NOMO-1 (cell line): ENCODE measurements around the gene CDC14A.
"Not testable (repeated sequence)": the region's sequence is repeated elsewhere in the genome, so short reads cannot be mapped to it uniquely, and the experiment has no call there.

Experiments used
- DNase-seq, 2 experiments: peaks; one replicate each; lab custom pipeline; 2025; ENCODE audit not compliant: unreplicated experiment in 2 of 2; lab: John Stamatoyannopoulos, UW

CDC14A gene

GRCh38 chr1:100361511-100362089 is 9.3 kb downstream of the CDC14A start:
- no peak for DNase-seq

DNA sequence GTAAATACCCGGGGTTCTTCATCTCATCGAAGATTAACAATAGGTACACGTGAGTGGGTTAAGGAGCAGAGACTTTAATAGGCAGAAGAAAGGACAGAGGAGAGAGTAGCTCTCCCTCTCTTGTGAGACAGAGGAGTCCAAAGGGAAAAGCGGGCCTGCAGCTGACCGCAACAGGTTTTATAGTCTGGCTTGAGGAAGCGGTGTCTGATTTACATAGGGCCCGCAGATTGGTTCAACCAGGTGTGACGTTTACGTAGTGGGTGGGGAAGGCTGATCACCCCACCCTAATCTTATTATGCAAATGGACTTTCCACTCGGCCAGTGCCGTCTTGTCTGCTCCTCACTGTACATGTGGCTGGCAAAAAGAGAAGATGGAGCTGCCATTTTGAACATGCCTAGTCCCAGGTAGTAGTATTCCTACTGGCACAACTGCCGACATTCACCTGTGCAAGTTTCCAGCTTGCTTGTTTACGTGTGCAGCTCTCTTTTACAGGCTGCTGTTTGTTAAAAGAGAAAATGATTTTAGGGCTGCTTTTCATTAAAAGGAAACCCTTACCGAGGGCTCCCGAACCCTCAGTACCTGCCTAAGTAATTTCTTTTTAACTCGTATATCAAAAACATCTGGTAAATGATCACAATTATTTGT is 10.6 kb downstream of the CDC14A start:
- DNase-seq = no peak

GRCh38 chr1:100363831-100364230 is 11.5 kb downstream of the CDC14A start:
- DNase-seq = no peak

DNA sequence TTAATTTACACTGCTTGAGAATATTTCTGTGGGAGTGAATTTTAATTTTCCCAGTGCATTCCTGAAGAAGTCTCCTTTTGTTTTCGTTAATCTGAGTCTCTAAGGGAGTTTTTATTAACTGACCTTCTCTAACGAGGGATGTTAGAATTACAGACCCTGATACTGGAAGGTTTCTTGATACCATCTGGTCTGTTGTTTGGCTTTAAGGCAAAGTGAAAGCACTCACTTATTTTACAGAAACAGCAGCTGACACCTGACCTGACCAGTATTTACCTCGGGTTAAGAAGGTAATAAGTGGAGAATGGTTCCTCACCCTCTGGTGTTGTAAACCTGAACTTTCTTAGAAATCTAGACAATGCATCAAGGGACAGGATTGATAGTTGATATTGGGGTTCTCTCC is 12.4 kb downstream of the CDC14A start:
- no peak for DNase-seq

- no peak for DNase-seq
Measured at GRCh38 chr1:100366209-100366525, 13.9 kb downstream of the CDC14A start.

GRCh38 chr1:100369339-100369738 is 17.0 kb downstream of the CDC14A start:
- not testable (repeated sequence) for DNase-seq

- not testable (repeated sequence) for DNase-seq
Measured at GRCh38 chr1:100373953-100374352, 21.6 kb downstream of the CDC14A start.

- not testable (repeated sequence) for DNase-seq
Measured at GRCh38 chr1:100376890-100377289, 24.6 kb downstream of the CDC14A start.

DNA sequence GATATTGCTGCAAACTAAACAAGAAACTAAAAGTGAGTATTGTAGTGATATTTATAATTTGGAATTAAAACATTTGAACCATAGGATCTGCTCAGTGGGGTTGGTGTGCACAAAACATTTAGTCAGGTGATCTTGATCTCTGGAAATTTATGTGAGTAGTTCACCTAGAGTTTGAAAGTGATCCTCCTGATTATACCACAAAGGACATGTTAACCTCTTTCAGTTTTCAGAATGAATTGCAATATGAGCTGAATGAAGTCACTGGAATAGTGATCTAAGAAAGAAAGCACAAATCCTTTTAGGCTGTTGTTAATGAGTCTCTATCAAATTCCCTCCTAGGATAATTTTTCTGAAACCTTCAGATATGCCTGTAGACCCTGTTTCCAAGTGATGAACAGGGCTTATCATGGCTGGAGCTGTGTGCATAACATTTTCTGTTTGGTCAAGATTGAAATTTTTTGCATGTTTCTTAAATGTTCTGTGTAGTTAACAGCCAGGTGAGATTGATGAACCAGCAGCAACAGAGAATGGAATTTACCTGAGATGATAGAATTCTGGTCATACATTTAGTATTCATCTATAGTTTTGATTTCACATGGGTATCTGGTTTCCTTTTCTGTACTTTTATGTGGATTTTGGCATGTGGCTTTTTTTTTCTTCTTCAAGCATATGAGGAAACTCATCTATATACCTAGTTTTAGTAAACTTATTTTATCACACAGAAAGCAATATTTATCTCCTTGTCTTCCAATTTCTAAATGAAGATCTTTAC is 25.5 kb downstream of the CDC14A start:
- no peak for DNase-seq

- no peak for DNase-seq
Measured at GRCh38 chr1:100378956-100379355, 26.6 kb downstream of the CDC14A start.

GRCh38 chr1:100380635-100381034 is 28.3 kb downstream of the CDC14A start:
- no peak for DNase-seq

- DNase-seq = peak; percentile 6 to 23
Measured at GRCh38 chr1:100382657-100383056, 30.4 kb downstream of the CDC14A start.

DNA sequence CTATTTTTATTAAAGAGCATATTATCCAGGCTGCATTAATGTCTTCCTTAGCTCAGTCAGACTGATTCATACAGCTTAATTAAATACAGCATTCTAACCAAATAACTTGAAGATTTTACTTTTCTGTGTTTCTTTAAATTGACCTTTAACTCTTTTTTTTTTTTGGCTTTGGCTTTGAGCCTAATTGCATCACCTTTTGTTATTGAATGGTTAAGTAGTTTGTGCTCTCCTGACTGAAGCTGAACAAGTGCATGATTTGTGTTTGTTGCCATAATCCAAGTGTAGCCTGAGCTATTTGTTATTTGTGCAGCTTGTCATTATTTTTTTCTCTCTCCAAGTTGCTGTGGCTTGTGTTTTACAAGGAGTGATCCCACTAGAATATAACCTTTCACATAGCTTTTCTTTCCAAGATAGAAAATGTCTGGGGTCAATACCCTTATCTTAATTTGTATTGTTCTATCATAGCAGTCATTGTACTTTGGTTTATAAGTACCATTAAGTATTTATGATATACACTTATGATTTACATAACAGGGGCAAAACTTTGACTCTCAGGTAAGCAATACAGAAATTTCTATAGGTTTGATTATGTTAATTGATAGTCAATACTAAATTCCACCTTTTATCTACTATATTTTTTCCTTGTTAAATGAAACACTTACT is 31.6 kb downstream of the CDC14A start:
- DNase-seq = no peak

DNA sequence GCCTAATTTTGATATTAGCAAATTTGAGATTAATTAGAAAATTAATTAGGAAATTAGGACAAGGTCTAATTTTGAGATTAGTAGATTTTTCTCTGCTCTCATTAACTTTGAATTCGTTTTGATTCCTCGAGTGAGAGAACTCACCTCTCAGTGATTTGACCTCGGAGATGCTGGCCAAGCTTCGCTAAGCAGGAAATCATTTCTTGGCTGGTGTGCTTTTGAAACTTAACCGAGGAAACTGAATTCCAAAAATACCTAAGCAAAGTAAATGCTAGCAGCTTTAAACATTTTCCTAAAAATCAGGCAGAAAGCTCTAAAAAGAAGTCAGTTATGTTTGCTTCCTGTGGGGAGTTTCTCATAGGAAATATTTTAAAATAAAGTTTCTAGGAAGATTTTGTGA is 34.9 kb downstream of the CDC14A start:
- DNase-seq = no peak

DNA sequence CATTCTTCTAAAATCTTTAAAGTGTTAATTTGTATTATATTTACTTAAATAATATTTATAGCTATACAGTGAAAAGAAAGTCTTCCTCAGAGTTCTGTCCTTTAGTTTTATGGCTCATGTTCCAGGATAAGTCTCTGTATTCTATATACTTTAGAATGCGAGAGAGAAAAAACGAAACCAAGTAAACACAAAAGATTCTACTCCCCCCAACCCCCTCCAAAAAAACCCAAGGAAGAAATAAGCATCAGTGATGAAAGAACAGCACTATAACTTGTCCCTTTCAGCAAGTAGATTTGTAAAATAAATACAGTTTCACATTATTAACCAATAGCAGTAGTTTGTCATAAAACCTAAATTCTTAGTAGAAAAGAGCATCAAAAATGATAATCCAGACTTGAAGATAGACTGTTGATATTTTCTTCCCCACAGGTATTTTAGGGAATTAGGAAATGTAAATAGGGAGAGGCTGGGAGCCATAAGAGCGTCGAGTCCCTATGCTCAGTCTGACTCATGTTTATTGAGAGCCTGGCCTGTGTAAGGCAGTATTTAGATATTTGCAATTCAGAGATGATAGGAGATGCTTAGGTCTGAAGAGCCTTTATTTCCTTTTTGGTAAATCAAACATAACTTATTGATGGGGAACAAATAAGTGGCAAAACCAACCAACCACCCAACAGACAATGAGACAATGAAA is 35.5 kb downstream of the CDC14A start:
- no peak for DNase-seq

DNA sequence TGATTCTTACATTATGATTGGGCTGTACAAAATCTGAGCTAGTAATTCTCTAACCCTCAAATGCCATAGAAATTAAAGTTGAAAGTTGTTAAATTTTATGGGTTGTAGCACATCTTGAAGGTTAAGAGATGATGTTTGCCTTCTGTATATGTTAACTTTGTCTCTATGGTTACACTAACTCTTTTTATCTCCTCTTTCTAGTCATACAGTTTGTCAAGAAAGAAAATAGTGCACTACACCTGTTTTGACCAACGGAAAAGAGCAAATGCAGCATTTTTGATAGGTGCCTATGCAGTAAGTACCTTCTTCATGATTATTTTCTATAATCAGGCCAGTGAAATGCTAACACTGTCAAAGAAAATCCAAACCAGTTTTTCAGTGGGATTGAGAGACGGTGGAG is 38.2 kb downstream of the CDC14A start:
- DNase-seq = no peak

GRCh38 chr1:100391675-100392074 is 39.4 kb downstream of the CDC14A start:
- DNase-seq = no peak

GRCh38 chr1:100392756-100393155 is 40.5 kb downstream of the CDC14A start:
- no peak for DNase-seq

GRCh38 chr1:100394285-100394684 is 42.0 kb downstream of the CDC14A start:
- peak; percentile 15 to 25 for DNase-seq

DNA sequence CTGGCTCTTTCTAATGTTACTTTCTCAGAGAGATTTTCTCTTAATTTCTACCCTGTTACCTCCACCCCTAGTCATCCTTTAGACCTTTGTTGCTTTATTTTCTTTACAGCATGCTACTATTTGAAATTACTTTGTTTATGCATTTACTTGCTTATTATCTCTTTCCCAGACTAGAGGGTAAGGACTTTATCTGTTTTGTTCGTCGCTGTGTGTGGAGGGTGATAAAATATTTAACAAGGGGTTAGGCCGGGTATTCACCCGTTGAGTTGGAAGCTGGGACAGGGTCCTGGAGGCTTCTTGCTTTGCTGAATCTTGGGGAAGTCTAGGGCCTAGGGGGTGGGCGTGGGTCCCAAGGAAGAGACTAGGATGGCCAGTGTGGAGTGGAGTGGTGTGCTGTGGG is 43.6 kb downstream of the CDC14A start:
- no peak for DNase-seq

DNA sequence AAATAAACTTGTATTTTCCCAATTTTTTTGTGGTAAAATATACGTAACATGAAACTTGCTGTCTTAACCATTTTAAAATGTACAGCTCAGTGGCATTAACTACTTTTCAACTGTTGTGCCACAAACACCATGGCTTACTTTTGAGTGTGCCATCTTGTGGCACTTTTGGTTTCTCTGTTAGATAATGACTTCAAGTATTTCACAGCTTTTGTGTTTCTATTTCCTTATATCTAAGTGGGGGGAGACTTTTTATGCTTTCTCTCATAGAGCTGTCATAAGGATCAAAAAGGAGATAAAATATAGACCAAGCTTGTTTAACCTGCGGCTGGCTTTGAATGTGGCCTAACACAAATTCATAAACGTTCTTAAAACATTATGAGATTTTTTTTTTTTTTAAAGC is 44.3 kb downstream of the CDC14A start:
- DNase-seq = no peak
